Osteoblast (primary cell): ENCODE data around the gene MYBPC3. TPM values are rescaled to one million over a fixed set of nuclear protein-coding genes. Genes with fewer than 3 reads are reported as not detected.

Source experiments
- DNase-seq: peaks from one replicate; pipeline ENCODE4 v3.0.0; 2011; ENCODE audit warnings: low spot score, mixed read lengths; ENCODE audit not compliant: insufficient read length; ENCODE audit errors: missing footprints
- H2AFZ ChIP-seq: 2 replicates; pipeline ENCODE4 v1.6.0; 2011; ENCODE audit warnings: mild to moderate bottlenecking, low read length
- H3K27ac ChIP-seq: 2 replicates; pipeline ENCODE4 v1.5.1; 2011; ENCODE audit warnings: mild to moderate bottlenecking, low read depth, low read length, moderate library complexity
- H3K27me3 ChIP-seq: 2 replicates; pipeline ENCODE4 v1.6.0; 2012; ENCODE audit warnings: mild to moderate bottlenecking, control low read depth, inconsistent platforms, low read length, moderate library complexity; ENCODE audit not compliant: insufficient read depth
- H3K36me3 ChIP-seq: 2 replicates; pipeline ENCODE4 v1.5.1; 2011; ENCODE audit warnings: mild to moderate bottlenecking, low read length, control low read depth, moderate library complexity; ENCODE audit not compliant: insufficient read depth
- H3K4me1 ChIP-seq: 2 replicates; pipeline ENCODE4 v1.5.1; 2011; ENCODE audit warnings: mild to moderate bottlenecking, low read length, control low read depth, moderate library complexity; ENCODE audit not compliant: insufficient read depth
- H3K4me2 ChIP-seq: 2 replicates; pipeline ENCODE4 v1.6.0; 2011; ENCODE audit warnings: mild to moderate bottlenecking, low read length; ENCODE audit not compliant: insufficient read depth
- H3K4me3 ChIP-seq: fragments of 200-600 bp; sonication (generic); 3 replicates; pipeline ENCODE4 v1.5.1; 2012; ENCODE audit warnings: mild to moderate bottlenecking, low read length, inconsistent platforms; ENCODE audit not compliant: insufficient read depth
- H3K79me2 ChIP-seq: 2 replicates; pipeline ENCODE4 v1.6.0; 2012; ENCODE audit warnings: mild to moderate bottlenecking, low read length, control low read depth, inconsistent platforms; ENCODE audit not compliant: insufficient read depth
- H3K9me3 ChIP-seq: 2 replicates; pipeline ENCODE4 v1.5.1; 2011; ENCODE audit warnings: low read depth, low read length, control low read depth
- H4K20me1 ChIP-seq: 2 replicates; pipeline ENCODE4 v1.6.0; 2012; ENCODE audit warnings: mild to moderate bottlenecking, low read length, control low read depth; ENCODE audit not compliant: insufficient read depth
- CTCF ChIP-seq: IDR thresholded peaks from 2 replicates; pipeline ENCODE4 v1.5.1; 2011; ENCODE audit warnings: mild to moderate bottlenecking, low read depth, low read length, moderate library complexity; ENCODE audit errors: extremely low read depth
- total RNA-seq: library from RNA; depleted of rRNA; stranded (reverse); fragments of >200 nt; gene quantifications from 2 replicates; pipeline ENCODE4 v1.2.3, GENCODE V29; 2012

Gene MYBPC3
- total RNA-seq, 1 donor = not detected

GRCh38 chr11:47289856-47290255 is 62.6 kb downstream of the MYBPC3 start:
- Histone ChIP-seq H3K36me3 (peaks cover 73% of the 10 kb centered on the region), H4K20me1 (no peaks in the 10 kb centered on the region), H3K79me2 (no peaks in the 10 kb centered on the region), H3K27me3 (no peaks in the 10 kb centered on the region), H2AFZ (no peak overlapping the region), H3K4me1 (no peaks in the 10 kb centered on the region), H3K27ac (no peak overlapping the region), H3K4me3 (no peak overlapping the region), H3K4me2 (no peak overlapping the region), H3K9me3 (no peaks in the 10 kb centered on the region)
- no peak for TF ChIP-seq CTCF
- no peak for DNase-seq

- TF ChIP-seq CTCF = no peak
- no peaks in the 10 kb centered on the region for H4K20me1 ChIP-seq
- H3K27me3 ChIP-seq = no peaks in the 10 kb centered on the region
- no peak overlapping the region for H3K4me2 ChIP-seq
- no peaks in the 10 kb centered on the region for H3K4me1 ChIP-seq
- H3K4me3 ChIP-seq = no peak overlapping the region
- DNase-seq = no peak
- no peaks in the 10 kb centered on the region for H3K79me2 ChIP-seq
- H2AFZ ChIP-seq = no peak overlapping the region
- H3K9me3 ChIP-seq = no peaks in the 10 kb centered on the region
- no peak overlapping the region for H3K27ac ChIP-seq
- H3K36me3 ChIP-seq = peaks cover 78% of the 10 kb centered on the region
Measured at GRCh38 chr11:47288066-47288465, 64.4 kb downstream of the MYBPC3 start.

GRCh38 chr11:47285969-47286770 is 66.3 kb downstream of the MYBPC3 start:
- H3K9me3 ChIP-seq = no peaks in the 10 kb centered on the region
- no peaks in the 10 kb centered on the region for H3K79me2 ChIP-seq
- H3K27me3 ChIP-seq = no peaks in the 10 kb centered on the region
- H3K4me2 ChIP-seq = no peak overlapping the region
- TF ChIP-seq CTCF = no peak
- H3K4me1 ChIP-seq = no peaks in the 10 kb centered on the region
- no peak overlapping the region for H3K4me3 ChIP-seq
- H3K36me3 ChIP-seq = peaks cover 75% of the 10 kb centered on the region
- no peaks in the 10 kb centered on the region for H4K20me1 ChIP-seq
- H3K27ac ChIP-seq = no peak overlapping the region
- no peak for DNase-seq
- no peak overlapping the region for H2AFZ ChIP-seq

- no peak overlapping the region for H3K4me2 ChIP-seq
- H3K27ac ChIP-seq = no peak overlapping the region
- no peak overlapping the region for H3K4me3 ChIP-seq
- no peaks in the 10 kb centered on the region for H3K9me3 ChIP-seq
- peaks cover 70% of the 10 kb centered on the region for H3K36me3 ChIP-seq
- no peak for DNase-seq
- H4K20me1 ChIP-seq = no peaks in the 10 kb centered on the region
- no peak overlapping the region for H2AFZ ChIP-seq
- H3K4me1 ChIP-seq = no peaks in the 10 kb centered on the region
- no peak for TF ChIP-seq CTCF
- H3K27me3 ChIP-seq = no peaks in the 10 kb centered on the region
- no peaks in the 10 kb centered on the region for H3K79me2 ChIP-seq
Measured at GRCh38 chr11:47284151-47284550, 68.4 kb downstream of the MYBPC3 start.
